Astrocyte of the cerebellum (primary cell): ENCODE results near the gene ADCY7.

Experiments
- DNase-seq: peaks from one replicate; pipeline ENCODE4 v3.0.0-alpha.2; 2011; ENCODE audit warnings: low read depth
- H3K4me3 ChIP-seq: 2 replicates; pipeline ENCODE4 v1.5.1; 2011; ENCODE audit warnings: mild to moderate bottlenecking, low read depth, low read length, moderate library complexity
- in situ Hi-C: cut with HindIII; loops from 2 replicates; pipeline ENCODE4 v1.10.0; 2017; ENCODE audit warnings: low sequenced_read_pairs
- TF ChIP-seq, protein P1 (sequence below): IDR thresholded peaks from 2 replicates; pipeline ENCODE4 v1.5.1; 2012; ENCODE audit warnings: low read length, low read depth, moderate library complexity, mild to moderate bottlenecking; ENCODE audit errors: missing control alignments

Gene ADCY7

DNA sequence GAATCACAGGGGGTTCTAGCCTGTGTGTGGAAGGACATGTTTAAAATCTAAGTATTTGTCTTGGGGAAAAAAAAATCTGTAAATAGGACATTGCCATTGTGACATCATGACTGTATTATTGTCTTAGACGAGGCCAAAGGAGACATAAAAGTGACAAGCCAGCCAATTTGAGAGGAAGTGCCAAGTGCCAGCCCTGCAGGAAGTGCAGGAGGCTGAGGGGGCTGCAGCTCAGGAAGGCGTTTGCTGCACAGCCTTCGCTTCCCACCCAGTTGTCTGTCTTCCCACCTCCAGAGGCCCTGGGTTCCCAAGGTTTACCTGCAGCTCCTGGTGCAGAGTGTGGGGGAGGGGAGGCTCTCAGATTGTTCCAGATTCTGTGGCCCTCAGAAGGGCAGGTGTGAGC is 1.3 kb downstream of the ADCY7 start:
- H3K4me3 ChIP-seq, result no peak overlapping the region
- in situ Hi-C loops, result no loop called here
- TF ChIP-seq, protein P1, sequence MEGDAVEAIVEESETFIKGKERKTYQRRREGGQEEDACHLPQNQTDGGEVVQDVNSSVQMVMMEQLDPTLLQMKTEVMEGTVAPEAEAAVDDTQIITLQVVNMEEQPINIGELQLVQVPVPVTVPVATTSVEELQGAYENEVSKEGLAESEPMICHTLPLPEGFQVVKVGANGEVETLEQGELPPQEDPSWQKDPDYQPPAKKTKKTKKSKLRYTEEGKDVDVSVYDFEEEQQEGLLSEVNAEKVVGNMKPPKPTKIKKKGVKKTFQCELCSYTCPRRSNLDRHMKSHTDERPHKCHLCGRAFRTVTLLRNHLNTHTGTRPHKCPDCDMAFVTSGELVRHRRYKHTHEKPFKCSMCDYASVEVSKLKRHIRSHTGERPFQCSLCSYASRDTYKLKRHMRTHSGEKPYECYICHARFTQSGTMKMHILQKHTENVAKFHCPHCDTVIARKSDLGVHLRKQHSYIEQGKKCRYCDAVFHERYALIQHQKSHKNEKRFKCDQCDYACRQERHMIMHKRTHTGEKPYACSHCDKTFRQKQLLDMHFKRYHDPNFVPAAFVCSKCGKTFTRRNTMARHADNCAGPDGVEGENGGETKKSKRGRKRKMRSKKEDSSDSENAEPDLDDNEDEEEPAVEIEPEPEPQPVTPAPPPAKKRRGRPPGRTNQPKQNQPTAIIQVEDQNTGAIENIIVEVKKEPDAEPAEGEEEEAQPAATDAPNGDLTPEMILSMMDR, result no peak
- DNase-seq, result no peak

DNA sequence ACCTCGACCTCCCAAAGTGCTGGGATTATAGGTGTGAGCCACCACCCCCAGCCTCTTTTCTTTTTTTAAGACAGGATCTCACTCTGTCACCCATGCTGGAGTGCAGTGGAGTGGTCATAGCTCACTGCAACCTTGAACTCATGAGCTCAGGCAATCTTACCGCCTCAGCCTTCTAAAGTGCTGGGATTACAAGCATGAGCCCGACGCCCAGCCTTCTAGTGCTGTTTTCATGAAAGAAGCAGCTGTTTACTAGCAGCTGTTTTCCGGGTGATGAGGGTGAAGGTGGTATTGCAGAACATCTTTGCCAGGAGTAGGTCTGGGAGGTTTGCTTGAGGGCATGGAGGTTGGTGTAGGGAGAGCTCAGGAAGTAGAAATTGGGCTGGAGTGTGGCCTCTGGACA is 2.0 kb downstream of the ADCY7 start:
- TF ChIP-seq, protein P1, result no peak
- DNase-seq, result no peak
- no peak overlapping the region for H3K4me3 ChIP-seq
- in situ Hi-C loops, result no loop called here

DNA sequence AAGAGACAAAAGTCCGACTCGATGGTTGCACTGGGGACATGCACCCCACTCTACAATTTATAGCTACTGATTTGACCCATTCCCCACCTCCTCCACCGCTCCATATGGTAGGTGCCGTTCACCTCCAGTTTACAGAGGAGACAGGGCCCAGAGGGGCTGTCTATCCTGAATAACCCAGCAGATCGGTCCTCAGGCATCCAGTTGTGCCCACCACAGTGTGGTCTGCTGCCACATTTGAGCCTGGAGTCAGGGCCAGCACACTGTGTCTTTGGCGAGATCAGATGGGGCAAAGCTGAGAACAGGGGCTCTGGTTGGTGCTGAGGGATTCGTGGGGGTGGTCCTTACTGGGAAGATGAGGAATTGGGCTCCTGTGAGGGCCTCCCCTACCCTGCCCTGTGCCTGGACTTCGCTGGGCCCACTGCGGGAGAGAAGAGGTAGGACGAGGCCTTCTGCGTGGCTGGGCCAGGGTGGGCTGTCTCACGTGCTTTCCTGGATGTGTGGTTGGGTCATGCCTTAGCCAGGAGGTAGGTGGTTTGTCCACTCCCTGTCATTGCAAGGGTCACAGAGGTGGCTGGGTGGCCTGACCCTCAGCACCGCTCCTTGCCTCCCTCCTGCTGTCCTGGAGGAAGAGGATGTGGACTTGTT is 2.8 kb downstream of the ADCY7 start:
- TF ChIP-seq, protein P1, result no peak
- no peak overlapping the region for H3K4me3 ChIP-seq
- in situ Hi-C loops, result no loop called here
- DNase-seq, result no peak

DNA sequence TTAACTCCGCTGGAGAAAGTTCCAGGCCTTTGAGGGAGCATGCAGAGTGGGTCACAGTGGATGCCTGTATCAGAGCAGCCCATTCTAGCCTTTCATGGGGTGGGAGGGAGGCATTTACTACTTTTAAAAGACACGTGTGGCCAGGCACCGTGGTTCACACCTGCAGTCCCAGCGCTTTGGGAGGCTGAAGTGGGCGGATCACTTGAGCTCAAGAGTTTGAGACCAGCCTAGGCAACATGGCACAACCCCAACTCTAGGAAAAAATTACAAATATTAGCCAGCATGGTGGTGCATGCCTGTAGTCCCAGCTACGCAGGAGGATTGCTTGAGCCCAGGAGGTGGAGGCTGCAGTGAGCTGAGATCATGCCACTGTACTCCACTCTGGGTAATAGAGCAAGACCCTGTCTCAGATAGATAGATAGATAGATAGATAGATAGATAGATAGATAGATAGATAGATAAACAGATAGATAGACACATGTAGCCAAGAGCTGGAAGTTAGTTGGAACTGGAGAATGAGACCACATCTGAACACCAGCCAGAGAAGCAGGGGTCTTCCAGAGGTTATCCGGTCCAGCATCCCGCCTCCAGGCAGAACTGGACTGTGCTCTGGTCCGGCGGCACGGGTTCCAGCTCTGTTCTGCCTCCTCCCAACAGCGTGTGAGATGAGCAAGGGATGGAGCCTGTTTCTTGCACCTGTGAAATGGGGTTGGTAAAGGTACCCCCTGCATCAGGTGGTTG is 3.6 kb downstream of the ADCY7 start:
- no peak overlapping the region for H3K4me3 ChIP-seq
- in situ Hi-C loops, result no loop called here
- TF ChIP-seq, protein P1, result no peak

DNA sequence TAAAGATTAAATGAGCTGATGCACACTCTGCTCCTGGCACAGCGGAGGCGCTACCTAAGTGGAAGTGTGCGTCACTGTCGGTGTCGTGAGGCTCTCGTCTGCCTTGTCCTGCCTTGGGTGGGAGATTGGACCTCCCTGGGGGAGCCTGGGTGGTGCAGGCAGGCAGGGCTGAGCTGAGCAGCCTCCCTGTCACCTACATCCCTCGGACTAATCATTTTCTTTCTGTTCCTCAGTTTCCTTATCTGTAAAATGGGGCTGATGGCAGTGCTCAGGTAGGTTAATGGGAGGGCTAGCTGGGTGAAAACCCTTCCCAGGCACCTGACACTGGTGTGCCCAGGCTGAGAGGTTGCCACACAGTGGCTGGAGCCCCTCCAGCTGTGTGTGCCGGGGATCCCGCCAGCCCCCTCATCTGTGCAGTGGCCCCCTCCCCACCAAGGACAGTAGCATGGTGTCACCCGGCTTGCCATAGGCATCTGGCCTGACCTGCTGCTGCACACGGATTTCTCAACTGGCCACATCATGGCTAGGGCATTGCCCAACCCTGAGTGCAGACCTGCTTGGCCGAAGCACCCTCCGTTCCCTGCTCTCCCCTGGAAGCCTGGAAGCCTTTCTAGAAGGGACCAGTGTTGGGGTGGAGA is 4.3 kb downstream of the ADCY7 start:
- in situ Hi-C loops, result no loop called here
- no peak overlapping the region for H3K4me3 ChIP-seq
- DNase-seq, result no peak
- TF ChIP-seq, protein P1, result no peak

More for the DNA sequence above, 3.6 kb downstream of the ADCY7 start:
- no peak for DNase-seq

DNA sequence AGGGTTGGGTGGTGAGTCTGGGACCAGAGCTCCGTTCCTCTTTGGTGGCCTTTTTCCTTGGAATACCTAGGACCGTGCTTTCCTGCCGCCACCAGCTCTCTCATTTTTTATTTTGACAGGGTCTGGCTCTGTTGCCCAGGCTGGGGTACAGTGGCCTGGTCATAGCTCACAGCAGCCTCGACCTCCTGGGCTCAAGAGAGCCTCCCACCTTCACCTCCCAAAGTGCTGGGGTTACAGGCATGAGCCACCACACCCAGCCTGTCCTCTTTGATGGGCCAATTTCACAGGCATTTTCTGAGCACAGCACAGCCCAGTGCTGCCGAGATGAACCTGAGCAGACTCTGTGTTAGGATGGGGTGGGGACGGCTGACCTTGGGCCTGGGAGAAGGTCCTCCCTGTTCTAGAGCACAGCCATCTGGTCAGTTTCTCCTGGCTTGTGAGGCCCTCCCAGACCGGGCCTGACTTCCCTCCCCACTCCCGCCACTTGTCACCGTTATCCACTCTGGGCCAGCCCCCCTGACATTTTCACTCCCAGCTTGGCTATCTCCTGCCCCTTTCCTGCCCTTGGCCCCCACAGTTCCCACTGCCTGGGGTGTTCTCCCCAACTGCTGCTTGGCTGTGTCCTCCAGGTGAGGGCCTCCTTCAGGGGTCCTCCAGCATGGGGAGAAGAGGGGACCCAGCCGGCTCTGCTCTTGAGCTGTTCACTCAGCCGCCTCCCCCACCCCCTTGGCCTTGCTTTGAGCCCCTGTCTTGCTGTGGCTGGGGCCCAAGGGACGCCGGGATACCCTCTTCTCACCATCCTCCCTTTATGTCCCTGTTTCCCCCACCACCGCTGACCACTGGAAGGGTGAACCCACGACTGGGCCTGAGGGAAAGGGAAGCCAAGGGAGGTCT is 5.0 kb downstream of the ADCY7 start:
- DNase-seq, result no peak
- H3K4me3 ChIP-seq, result no peak overlapping the region
- TF ChIP-seq, protein P1, result no peak
- in situ Hi-C loops, result no loop called here
